ENCODE results near the gene RPL38.
"Not testable (repeated sequence)": the region's sequence is repeated elsewhere in the genome, so short reads cannot be mapped to it uniquely, and the experiment has no call there.

RPL38 gene

GRCh38 chr17:74172700-74173099 lies 30.8 kb upstream of the RPL38 start:
- H3K27ac Mint-ChIP-seq = no peak overlapping the region
- CTCF ChIA-PET = interaction anchor here (1.5 kb wide), 1 partner anchor 10 kb away, joined by 4 read pairs; no protein-coding TSS in a partner anchor
- no peaks in the 10 kb centered on the region for H3K9me3 Mint-ChIP-seq
- no peaks in the 10 kb centered on the region for H3K36me3 Mint-ChIP-seq
- H3K4me1 Mint-ChIP-seq = no peaks in the 10 kb centered on the region
- H3K27me3 Mint-ChIP-seq = peaks cover 36% of the 10 kb centered on the region
- no peak for DNase-seq
- H3K4me3 Mint-ChIP-seq = no peak overlapping the region

GRCh38 chr17:74176546-74177001 lies 26.9 kb upstream of the RPL38 start:
- peaks cover 51% of the 10 kb centered on the region for H3K27me3 Mint-ChIP-seq
- no peaks in the 10 kb centered on the region for H3K9me3 Mint-ChIP-seq
- H3K4me3 Mint-ChIP-seq = no peak overlapping the region
- no peaks in the 10 kb centered on the region for H3K4me1 Mint-ChIP-seq
- no peaks in the 10 kb centered on the region for H3K36me3 Mint-ChIP-seq
- peak; percentile 65 for DNase-seq
- CTCF ChIA-PET = interaction anchor here (0.9 to 2.0 kb wide), 3 partner anchors 12 to 222 kb away, joined by 4 read pairs; no protein-coding TSS in a partner anchor
- H3K27ac Mint-ChIP-seq = no peak overlapping the region

- no peak for DNase-seq
- CTCF ChIA-PET = interaction anchor here (1.0 to 2.0 kb wide), 2 partner anchors 85 to 222 kb away, joined by 4 read pairs; no protein-coding TSS in a partner anchor
- Mint-ChIP-seq H3K4me3 (no peak overlapping the region), H3K9me3 (no peaks in the 10 kb centered on the region), H3K27me3 (peaks cover 56% of the 10 kb centered on the region), H3K4me1 (no peaks in the 10 kb centered on the region), H3K36me3 (no peaks in the 10 kb centered on the region), H3K27ac (no peak overlapping the region)
Measured at GRCh38 chr17:74177018-74177450, 26.4 kb upstream of the RPL38 start.

- no peak overlapping the region for H3K4me3 Mint-ChIP-seq
- no peaks in the 10 kb centered on the region for H3K4me1 Mint-ChIP-seq
- CTCF ChIA-PET = no interaction called here
- H3K9me3 Mint-ChIP-seq = no peaks in the 10 kb centered on the region
- no peak for DNase-seq
- H3K36me3 Mint-ChIP-seq = no peaks in the 10 kb centered on the region
- no peak overlapping the region for H3K27ac Mint-ChIP-seq
- peaks cover 48% of the 10 kb centered on the region for H3K27me3 Mint-ChIP-seq
Measured at GRCh38 chr17:74179576-74179975, 23.9 kb upstream of the RPL38 start.

GRCh38 chr17:74180336-74180735 lies 23.1 kb upstream of the RPL38 start:
- no peaks in the 10 kb centered on the region for H3K9me3 Mint-ChIP-seq
- peaks cover 51% of the 10 kb centered on the region for H3K27me3 Mint-ChIP-seq
- DNase-seq = no peak
- H3K4me1 Mint-ChIP-seq = no peaks in the 10 kb centered on the region
- CTCF ChIA-PET = no interaction called here
- H3K4me3 Mint-ChIP-seq = no peak overlapping the region
- H3K27ac Mint-ChIP-seq = no peak overlapping the region
- no peaks in the 10 kb centered on the region for H3K36me3 Mint-ChIP-seq

- peaks cover 46% of the 10 kb centered on the region for H3K27me3 Mint-ChIP-seq
Measured at GRCh38 chr17:74181341-74181740, 22.1 kb upstream of the RPL38 start.

GRCh38 chr17:74182041-74182723 lies 21.3 kb upstream of the RPL38 start:
- H3K36me3 Mint-ChIP-seq = no peaks in the 10 kb centered on the region
- DNase-seq = no peak
- H3K27ac Mint-ChIP-seq = no peak overlapping the region
- no peak overlapping the region for H3K4me3 Mint-ChIP-seq
- H3K9me3 Mint-ChIP-seq = no peaks in the 10 kb centered on the region
- no peaks in the 10 kb centered on the region for H3K4me1 Mint-ChIP-seq
- CTCF ChIA-PET = interaction anchor here (1.0 to 1.7 kb wide), 2 partner anchors 9 to 17 kb away, joined by 4 to 10 read pairs; no protein-coding TSS in a partner anchor
- peaks cover 39% of the 10 kb centered on the region for H3K27me3 Mint-ChIP-seq

More at GRCh38 chr17:74181341-74181740, 22.1 kb upstream of the RPL38 start:
- H3K4me1 Mint-ChIP-seq = no peaks in the 10 kb centered on the region
- no peak for DNase-seq
- H3K9me3 Mint-ChIP-seq = no peaks in the 10 kb centered on the region
- CTCF ChIA-PET = interaction anchor here (1.7 kb wide), 1 partner anchor 18 kb away, joined by 10 read pairs; no protein-coding TSS in a partner anchor
- no peak overlapping the region for H3K27ac Mint-ChIP-seq
- no peak overlapping the region for H3K4me3 Mint-ChIP-seq
- no peaks in the 10 kb centered on the region for H3K36me3 Mint-ChIP-seq

GRCh38 chr17:74183411-74183810 lies 20.1 kb upstream of the RPL38 start:
- no peaks in the 10 kb centered on the region for H3K4me1 Mint-ChIP-seq
- CTCF ChIA-PET = no interaction called here
- H3K4me3 Mint-ChIP-seq = no peak overlapping the region
- DNase-seq = no peak
- H3K27ac Mint-ChIP-seq = no peak overlapping the region
- no peaks in the 10 kb centered on the region for H3K9me3 Mint-ChIP-seq
- H3K36me3 Mint-ChIP-seq = no peaks in the 10 kb centered on the region
- H3K27me3 Mint-ChIP-seq = peaks cover 40% of the 10 kb centered on the region

- CTCF ChIA-PET = no interaction called here
- H3K27me3 Mint-ChIP-seq = peaks cover 48% of the 10 kb centered on the region
- no peaks in the 10 kb centered on the region for H3K9me3 Mint-ChIP-seq
- H3K4me1 Mint-ChIP-seq = no peaks in the 10 kb centered on the region
- no peak overlapping the region for H3K27ac Mint-ChIP-seq
- no peaks in the 10 kb centered on the region for H3K36me3 Mint-ChIP-seq
- H3K4me3 Mint-ChIP-seq = no peak overlapping the region
- DNase-seq = no peak
Measured at GRCh38 chr17:74185571-74186185, 17.8 kb upstream of the RPL38 start.

- H3K27ac Mint-ChIP-seq = no peak overlapping the region
- H3K4me3 Mint-ChIP-seq = no peak overlapping the region
- no peaks in the 10 kb centered on the region for H3K9me3 Mint-ChIP-seq
- no peaks in the 10 kb centered on the region for H3K36me3 Mint-ChIP-seq
- no peaks in the 10 kb centered on the region for H3K4me1 Mint-ChIP-seq
- DNase-seq = no peak
- CTCF ChIA-PET = interaction anchor here (2.3 kb wide), 1 partner anchor 14 kb away, joined by 13 read pairs; no protein-coding TSS in a partner anchor
- H3K27me3 Mint-ChIP-seq = peaks cover 42% of the 10 kb centered on the region
Measured at GRCh38 chr17:74186498-74186897, 17.0 kb upstream of the RPL38 start.

GRCh38 chr17:74187761-74188160 lies 15.7 kb upstream of the RPL38 start:
- Mint-ChIP-seq H3K27ac (no peak overlapping the region), H3K4me3 (no peak overlapping the region), H3K4me1 (no peaks in the 10 kb centered on the region), H3K9me3 (no peaks in the 10 kb centered on the region), H3K36me3 (no peaks in the 10 kb centered on the region), H3K27me3 (peaks cover 40% of the 10 kb centered on the region)
- DNase-seq = no peak
- CTCF ChIA-PET = interaction anchor here (2.3 kb wide), 1 partner anchor 12 kb away, joined by 13 read pairs; no protein-coding TSS in a partner anchor

GRCh38 chr17:74188687-74189086 lies 14.8 kb upstream of the RPL38 start:
- H3K9me3 Mint-ChIP-seq, H3K4me1 Mint-ChIP-seq, H3K36me3 Mint-ChIP-seq, H3K27ac Mint-ChIP-seq, DNase-seq, H3K4me3 Mint-ChIP-seq: not testable (repeated sequence)
- peaks cover 46% of the 10 kb centered on the region for H3K27me3 Mint-ChIP-seq
- CTCF ChIA-PET = interaction anchor here (1.3 to 2.3 kb wide), 3 partner anchors 11 to 12 kb away, joined by 4 to 13 read pairs (median 10); no protein-coding TSS in a partner anchor

- DNase-seq = no peak
- no peaks in the 10 kb centered on the region for H3K9me3 Mint-ChIP-seq
- peaks cover 58% of the 10 kb centered on the region for H3K27me3 Mint-ChIP-seq
- peaks cover 3% of the 10 kb centered on the region for H3K4me1 Mint-ChIP-seq
- H3K4me3 Mint-ChIP-seq = no peak overlapping the region
- no peaks in the 10 kb centered on the region for H3K36me3 Mint-ChIP-seq
- H3K27ac Mint-ChIP-seq = no peak overlapping the region
- CTCF ChIA-PET = interaction anchor here (1.6 kb wide), 1 partner anchor 10 kb away, joined by 10 read pairs; no protein-coding TSS in a partner anchor
Measured at GRCh38 chr17:74190154-74190553, 13.3 kb upstream of the RPL38 start.

GRCh38 chr17:74190807-74191406 lies 12.6 kb upstream of the RPL38 start:
- Mint-ChIP-seq H3K4me1 (peaks cover 3% of the 10 kb centered on the region), H3K4me3 (no peak overlapping the region), H3K9me3 (no peaks in the 10 kb centered on the region), H3K36me3 (no peaks in the 10 kb centered on the region), H3K27me3 (peaks cover 60% of the 10 kb centered on the region), H3K27ac (no peak overlapping the region)
- no peak for DNase-seq
- CTCF ChIA-PET = interaction anchor here (1.2 to 1.4 kb wide), 3 partner anchors 9 to 101 kb away, joined by 3 to 10 read pairs (median 4); no protein-coding TSS in a partner anchor
